ENCODE data around the gene IFI27L1. TPM values are rescaled to one million over a fixed set of nuclear protein-coding genes. Genes with fewer than 3 reads are reported as not detected.

IFI27L1 gene
- total and polyA plus RNA-seq, 2 donors (not counting 1 experiment from before 2014, with no cell fraction given), result 14.4 to 20.3 TPM

DNA sequence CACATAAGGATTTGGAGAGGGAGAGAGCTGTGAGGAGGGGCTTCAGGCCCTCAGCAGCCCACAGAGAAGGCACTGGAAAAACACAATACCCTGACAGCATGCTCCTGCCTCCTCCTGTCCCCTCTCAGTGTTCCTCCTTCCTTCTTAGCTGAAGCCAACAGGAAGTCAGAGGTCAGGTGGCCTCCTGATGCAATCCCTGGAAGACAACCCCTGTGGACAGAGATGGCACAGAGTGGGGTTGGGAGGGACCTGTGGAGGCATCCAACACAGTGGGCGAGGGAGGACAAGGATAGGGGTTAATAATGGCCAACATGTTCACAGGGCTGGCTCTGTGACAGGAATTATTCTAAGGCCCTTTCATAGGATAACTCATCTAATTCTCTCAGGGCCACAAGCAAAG lies 63.7 kb downstream of the IFI27L1 start:
- H3K79me2 ChIP-seq (ENCODE audit: control insufficient read depth, insufficient read depth, low read length), result no peaks in the 10 kb centered on the region
- no peaks in the 10 kb centered on the region for H3K9me3 ChIP-seq (ENCODE audit: control insufficient read depth, insufficient read depth, low read depth, low read length)
- H3K27ac ChIP-seq (ENCODE audit: insufficient read depth, low read length), result no peak overlapping the region
- peak in 1 of 2 donors; percentile 15 for DNase-seq (ENCODE audit: low read depth in 2 of 2)
- no peaks in the 10 kb centered on the region for H3K36me3 ChIP-seq (ENCODE audit: control insufficient read depth, insufficient read depth, low read length)
- no peak overlapping the region for H3K9ac ChIP-seq (ENCODE audit: insufficient read depth, low read length)
- no peaks in the 10 kb centered on the region for H3K4me1 ChIP-seq (ENCODE audit: control insufficient read depth, extremely low read depth, insufficient read depth, low read length)
- no peak overlapping the region for H2AFZ ChIP-seq (ENCODE audit: low read length)
- no peak overlapping the region for H3K4me2 ChIP-seq (ENCODE audit: extremely low read depth, insufficient read depth, low read length)
- no peak overlapping the region for H3K4me3 ChIP-seq (replicated peaks in 1 of 4; ENCODE audit: control extremely low read depth in 1 of 4, insufficient read depth in 1 of 4, low read depth in 3 of 4, low read length in 4 of 4)
- no peak for TF ChIP-seq EZH2 (IDR thresholded peaks at IDR 0.05; ENCODE audit: low read length, missing control alignments)
- TF ChIP-seq, protein P1, sequence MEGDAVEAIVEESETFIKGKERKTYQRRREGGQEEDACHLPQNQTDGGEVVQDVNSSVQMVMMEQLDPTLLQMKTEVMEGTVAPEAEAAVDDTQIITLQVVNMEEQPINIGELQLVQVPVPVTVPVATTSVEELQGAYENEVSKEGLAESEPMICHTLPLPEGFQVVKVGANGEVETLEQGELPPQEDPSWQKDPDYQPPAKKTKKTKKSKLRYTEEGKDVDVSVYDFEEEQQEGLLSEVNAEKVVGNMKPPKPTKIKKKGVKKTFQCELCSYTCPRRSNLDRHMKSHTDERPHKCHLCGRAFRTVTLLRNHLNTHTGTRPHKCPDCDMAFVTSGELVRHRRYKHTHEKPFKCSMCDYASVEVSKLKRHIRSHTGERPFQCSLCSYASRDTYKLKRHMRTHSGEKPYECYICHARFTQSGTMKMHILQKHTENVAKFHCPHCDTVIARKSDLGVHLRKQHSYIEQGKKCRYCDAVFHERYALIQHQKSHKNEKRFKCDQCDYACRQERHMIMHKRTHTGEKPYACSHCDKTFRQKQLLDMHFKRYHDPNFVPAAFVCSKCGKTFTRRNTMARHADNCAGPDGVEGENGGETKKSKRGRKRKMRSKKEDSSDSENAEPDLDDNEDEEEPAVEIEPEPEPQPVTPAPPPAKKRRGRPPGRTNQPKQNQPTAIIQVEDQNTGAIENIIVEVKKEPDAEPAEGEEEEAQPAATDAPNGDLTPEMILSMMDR (conservative IDR thresholded peaks at IDR 0.05 in 1 of 2, IDR thresholded peaks at IDR 0.05 in 1 of 2; ENCODE audit: low read depth in 1 of 2, low read length in 2 of 2), result no peak
- no peaks in the 10 kb centered on the region for H4K20me1 ChIP-seq (ENCODE audit: control insufficient read depth, extremely low read depth, insufficient read depth, low read length)
- no peaks in the 10 kb centered on the region for H3K27me3 ChIP-seq (ENCODE audit: control insufficient read depth, insufficient read depth, low read length)

DNA sequence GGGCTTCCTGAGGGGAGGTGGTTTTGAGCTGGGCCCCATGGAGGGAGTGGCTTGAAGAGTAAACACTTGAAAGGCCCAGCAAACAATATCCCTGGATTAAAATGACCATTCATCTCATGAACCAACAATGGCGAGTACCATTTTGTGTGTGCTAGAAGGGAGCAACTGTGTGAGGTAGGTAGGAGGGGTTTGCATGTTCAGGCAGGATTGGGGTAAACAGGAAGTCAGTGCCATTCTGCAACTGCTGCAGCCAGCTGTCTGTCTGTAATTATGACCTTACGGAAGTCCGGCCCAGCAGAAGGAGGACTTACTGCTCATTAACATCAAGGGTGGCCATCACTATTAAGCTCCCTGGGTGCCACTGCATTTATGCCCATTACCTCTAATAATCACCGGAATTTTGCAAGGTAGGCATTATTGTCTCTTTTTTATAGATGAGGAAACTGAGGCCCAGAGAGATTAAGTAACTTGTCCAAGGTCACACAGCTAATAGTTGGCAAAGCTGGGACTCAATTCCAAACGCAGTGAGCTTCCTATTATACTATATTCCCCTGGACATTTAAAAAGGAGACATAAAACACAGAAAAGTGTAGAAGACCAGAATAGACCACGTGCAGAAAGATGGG lies 64.9 kb downstream of the IFI27L1 start:
- Histone ChIP-seq H3K27ac (ENCODE audit: insufficient read depth, low read length) (no peak overlapping the region), H3K27me3 (ENCODE audit: control insufficient read depth, insufficient read depth, low read length) (no peaks in the 10 kb centered on the region), H3K9ac (ENCODE audit: insufficient read depth, low read length) (no peak overlapping the region), H3K79me2 (ENCODE audit: control insufficient read depth, insufficient read depth, low read length) (no peaks in the 10 kb centered on the region), H3K4me2 (ENCODE audit: extremely low read depth, insufficient read depth, low read length) (no peak overlapping the region), H3K9me3 (ENCODE audit: control insufficient read depth, insufficient read depth, low read depth, low read length) (no peaks in the 10 kb centered on the region), H3K36me3 (ENCODE audit: control insufficient read depth, insufficient read depth, low read length) (no peaks in the 10 kb centered on the region), H2AFZ (ENCODE audit: low read length) (no peak overlapping the region), H3K4me1 (ENCODE audit: control insufficient read depth, extremely low read depth, insufficient read depth, low read length) (no peaks in the 10 kb centered on the region), H3K4me3 (replicated peaks in 1 of 4; ENCODE audit: control extremely low read depth in 1 of 4, insufficient read depth in 1 of 4, low read depth in 3 of 4, low read length in 4 of 4) (no peak overlapping the region), H4K20me1 (ENCODE audit: control insufficient read depth, extremely low read depth, insufficient read depth, low read length) (no peaks in the 10 kb centered on the region)
- no peak for DNase-seq (ENCODE audit: low read depth in 2 of 2)
- TF ChIP-seq EZH2 (IDR thresholded peaks at IDR 0.05; ENCODE audit: low read length, missing control alignments), result no peak
- TF ChIP-seq, protein P1 (conservative IDR thresholded peaks at IDR 0.05 in 1 of 2, IDR thresholded peaks at IDR 0.05 in 1 of 2; ENCODE audit: low read depth in 1 of 2, low read length in 2 of 2), result no peak

Other genes starting within 250 kb of the IFI27L1 start
- not detected in 2 replicates for gene FAM181A, start 154.0 kb upstream of the IFI27L1 start, total RNA-seq
- not detected in 2 replicates for gene FAM181A, start 154.0 kb upstream of the IFI27L1 start, polyA plus RNA-seq
- gene ASB2, start 104.7 kb upstream of the IFI27L1 start, total RNA-seq, result 0.51 and 0.99 TPM in 2 replicates
- 0.91 and 1.5 TPM in 2 replicates for gene ASB2, start 104.7 kb upstream of the IFI27L1 start, polyA plus RNA-seq
- gene CCDC197, start 84.0 kb upstream of the IFI27L1 start, total RNA-seq, result not detected in 2 replicates
- not detected in 2 replicates for gene CCDC197, start 84.0 kb upstream of the IFI27L1 start, polyA plus RNA-seq
- gene OTUB2, start 55.0 kb upstream of the IFI27L1 start, total RNA-seq, result 1.5 and 2.3 TPM in 2 replicates
- gene OTUB2, start 55.0 kb upstream of the IFI27L1 start, polyA plus RNA-seq, result 1.3 and 1.4 TPM in 2 replicates
- gene DDX24, start 108 bp upstream of the IFI27L1 start, total RNA-seq, result 103 and 143 TPM in 2 replicates
- 192 and 244 TPM in 2 replicates for gene DDX24, start 108 bp upstream of the IFI27L1 start, polyA plus RNA-seq
- gene IFI27, start 29.4 kb downstream of the IFI27L1 start, total RNA-seq, result 7.9 and 11.6 TPM in 2 replicates
- 8.3 and 32.2 TPM in 2 replicates for gene IFI27, start 29.4 kb downstream of the IFI27L1 start, polyA plus RNA-seq
- 114 and 225 TPM in 2 replicates for gene IFI27L2, start 48.3 kb downstream of the IFI27L1 start, total RNA-seq
- gene IFI27L2, start 48.3 kb downstream of the IFI27L1 start, polyA plus RNA-seq, result 91.4 and 104 TPM in 2 replicates
- gene PPP4R4, start 93.0 kb downstream of the IFI27L1 start, total RNA-seq, result 0.51 and 0.99 TPM in 2 replicates
- 0.35 and 0.61 TPM in 2 replicates for gene PPP4R4, start 93.0 kb downstream of the IFI27L1 start, polyA plus RNA-seq
- gene SERPINA10, start 212.0 kb downstream of the IFI27L1 start, total RNA-seq, result not detected in 2 replicates
- gene SERPINA10, start 212.0 kb downstream of the IFI27L1 start, polyA plus RNA-seq, result not detected in 2 replicates
- gene SERPINA6, start 242.0 kb downstream of the IFI27L1 start, total RNA-seq, result not detected in 2 replicates
- not detected in 2 replicates for gene SERPINA6, start 242.0 kb downstream of the IFI27L1 start, polyA plus RNA-seq

Measured in fibroblast of lung (primary cell).